ENCODE measurements around the gene SLC14A1.

GRCh38 chr18:45739268-45739667, 15.3 kb downstream of the SLC14A1 start:
- TF ChIP-seq CTCF (IDR thresholded peaks at IDR 0.05) (no peak), POLR2A (IDR thresholded peaks at IDR 0.05) (no peak), EP300 (IDR thresholded peaks at IDR 0.05) (no peak)

Measured in ovary (tissue), 3 donors.